Mesendoderm (in vitro differentiated cells): ENCODE results near the gene NEURL1.
A peak's percentile ranks its signal among the peaks of the same experiment; 100 is the strongest.
"Not testable (repeated sequence)": the region's sequence is repeated elsewhere in the genome, so short reads cannot be mapped to it uniquely, and the experiment has no call there.

ENCODE experiments used
- DNase-seq: peaks from one replicate; pipeline ENCODE4 v3.0.0; 2013
- H2AK5ac ChIP-seq: 2 replicates; pipeline ENCODE4 v1.6.1; 2013; ENCODE audit warnings: low read length, inconsistent platforms
- H2BK120ac ChIP-seq: 2 replicates; pipeline ENCODE4 v1.6.1; 2013; ENCODE audit warnings: low read depth, mild to moderate bottlenecking, low read length, moderate library complexity, mixed read lengths
- H2BK15ac ChIP-seq: replicated peaks from 2 replicates; pipeline ENCODE4 v1.6.1; 2013; ENCODE audit warnings: low read depth, mild to moderate bottlenecking, moderate library complexity
- H2BK5ac ChIP-seq: 2 replicates; pipeline ENCODE4 v1.6.1; 2013; ENCODE audit warnings: low read length, inconsistent platforms
- H3K18ac ChIP-seq: 2 replicates; pipeline ENCODE4 v1.6.1; 2013; ENCODE audit warnings: mild to moderate bottlenecking, low read length, mixed read lengths
- H3K23ac ChIP-seq: one replicate; pipeline ENCODE4 v1.6.1; 2013; ENCODE audit warnings: low read length
- H3K27ac ChIP-seq: 2 replicates; pipeline ENCODE4 v1.5.1; 2013; ENCODE audit warnings: low read depth, mild to moderate bottlenecking, inconsistent platforms, low read length, moderate library complexity
- H3K27me3 ChIP-seq: 2 replicates; pipeline ENCODE4 v1.6.1; 2013; ENCODE audit warnings: low read length, control low read depth, mild to moderate bottlenecking, inconsistent platforms; ENCODE audit not compliant: insufficient read depth, poor library complexity
- H3K36me3 ChIP-seq: 2 replicates; pipeline ENCODE4 v1.6.1; 2013; ENCODE audit warnings: low read length, inconsistent platforms; ENCODE audit not compliant: control insufficient read depth, insufficient read depth
- H3K4ac ChIP-seq: one replicate; pipeline ENCODE4 v1.6.1; 2013; ENCODE audit warnings: low read depth, mild to moderate bottlenecking, low read length, moderate library complexity
- H3K4me1 ChIP-seq: 2 replicates; pipeline ENCODE4 v1.6.1; 2013; ENCODE audit warnings: low read depth, low read length, inconsistent platforms; ENCODE audit not compliant: control insufficient read depth
- H3K4me2 ChIP-seq: 2 replicates; pipeline ENCODE4 v1.6.1; 2013; ENCODE audit warnings: low read length
- H3K4me3 ChIP-seq: 2 replicates; pipeline ENCODE4 v1.5.1; 2013; ENCODE audit warnings: mild to moderate bottlenecking, low read length
- H3K56ac ChIP-seq: one replicate; pipeline ENCODE4 v1.6.1; 2013; ENCODE audit warnings: low read length
- H3K79me1 ChIP-seq: 2 replicates; pipeline ENCODE4 v1.6.1; 2013; ENCODE audit warnings: low read length, inconsistent platforms
- H3K79me2 ChIP-seq: 2 replicates; pipeline ENCODE4 v1.6.1; 2013; ENCODE audit warnings: mild to moderate bottlenecking, low read length; ENCODE audit not compliant: control insufficient read depth, insufficient read depth
- H3K9ac ChIP-seq: 2 replicates; pipeline ENCODE4 v1.6.1; 2013; ENCODE audit warnings: low read length, inconsistent platforms
- H4K5ac ChIP-seq: one replicate; pipeline ENCODE4 v1.6.1; 2013; ENCODE audit warnings: low read length
- H4K8ac ChIP-seq: one replicate; pipeline ENCODE4 v1.6.1; 2013; ENCODE audit warnings: low read depth, mild to moderate bottlenecking, control low read depth, low read length, moderate library complexity
- WGBS: extraction: QIAGEN DNeasy Blood & Tissue Kit; methylation state at CpG from one replicate; pipeline ENCODE4 v1.1.7; 2013; ENCODE audit warnings: low lambda C conversion rate, missing lambda C conversion rate; ENCODE audit not compliant: insufficient coverage; ENCODE audit errors: extremely low coverage; 5-methylcytosine and 5-hydroxymethylcytosine counted together

Gene NEURL1

GRCh38 chr10:103519798-103520197, 26.3 kb downstream of the NEURL1 start:
- Histone ChIP-seq H3K36me3 (no peaks in the 10 kb centered on the region), H3K27me3 (no peaks in the 10 kb centered on the region), H3K9ac (no peak overlapping the region), H2BK15ac (no peak overlapping the region), H2BK120ac (no peak overlapping the region), H4K8ac (no peak overlapping the region), H3K4me3 (no peak overlapping the region), H2AK5ac (no peak overlapping the region), H2BK5ac (no peak overlapping the region), H3K23ac (no peak overlapping the region), H3K79me2 (no peaks in the 10 kb centered on the region), H4K5ac (no peak overlapping the region), H3K27ac (no peak overlapping the region), H3K4me1 (no peaks in the 10 kb centered on the region), H3K56ac (no peak overlapping the region), H3K18ac (no peak overlapping the region), H3K4ac (no peak overlapping the region), H3K4me2 (no peak overlapping the region), H3K79me1 (no peaks in the 10 kb centered on the region)
- no CpG with 5 or more reads among the region's 4 CpGs for WGBS
- DNase-seq: no peak

- H3K18ac ChIP-seq, H2BK120ac ChIP-seq, H3K4ac ChIP-seq, H3K79me1 ChIP-seq, H3K79me2 ChIP-seq, H2BK15ac ChIP-seq, H4K8ac ChIP-seq, H3K4me2 ChIP-seq, H3K56ac ChIP-seq, H3K27me3 ChIP-seq, H3K23ac ChIP-seq, H4K5ac ChIP-seq, H3K4me1 ChIP-seq, H3K4me3 ChIP-seq, H3K27ac ChIP-seq, DNase-seq, H3K36me3 ChIP-seq, H3K9ac ChIP-seq, H2AK5ac ChIP-seq, H2BK5ac ChIP-seq: not testable (repeated sequence)
- no CpG with 5 or more reads among the region's 7 CpGs for WGBS
Measured at GRCh38 chr10:103522006-103522405, 28.5 kb downstream of the NEURL1 start.

- Histone ChIP-seq H2BK120ac (no peak overlapping the region), H2BK5ac (no peak overlapping the region), H3K4me3 (no peak overlapping the region), H3K4ac (no peak overlapping the region), H3K36me3 (no peaks in the 10 kb centered on the region), H3K4me2 (no peak overlapping the region), H3K27ac (no peak overlapping the region), H3K27me3 (no peaks in the 10 kb centered on the region), H3K23ac (no peak overlapping the region), H4K8ac (no peak overlapping the region), H2AK5ac (no peak overlapping the region), H2BK15ac (no peak overlapping the region), H3K18ac (no peak overlapping the region), H3K4me1 (no peaks in the 10 kb centered on the region), H3K79me2 (no peaks in the 10 kb centered on the region), H4K5ac (no peak overlapping the region), H3K9ac (no peak overlapping the region), H3K79me1 (no peaks in the 10 kb centered on the region), H3K56ac (no peak overlapping the region)
- WGBS: no CpG with 5 or more reads among the region's 4 CpGs
- no peak for DNase-seq
Measured at GRCh38 chr10:103523683-103524082, 30.2 kb downstream of the NEURL1 start.

GRCh38 chr10:103525901-103526300, 32.4 kb downstream of the NEURL1 start:
- no peak overlapping the region for H2BK120ac ChIP-seq
- no peak overlapping the region for H3K18ac ChIP-seq
- no peak overlapping the region for H3K4me3 ChIP-seq
- no peak overlapping the region for H4K8ac ChIP-seq
- H4K5ac ChIP-seq: no peak overlapping the region
- H3K9ac ChIP-seq: no peak overlapping the region
- H3K27me3 ChIP-seq: no peaks in the 10 kb centered on the region
- no peak overlapping the region for H3K4me2 ChIP-seq
- no peak overlapping the region for H2BK5ac ChIP-seq
- no peaks in the 10 kb centered on the region for H3K36me3 ChIP-seq
- H3K56ac ChIP-seq: no peak overlapping the region
- H2BK15ac ChIP-seq: no peak overlapping the region
- no peak overlapping the region for H3K23ac ChIP-seq
- no peaks in the 10 kb centered on the region for H3K79me1 ChIP-seq
- DNase-seq: no peak
- no peaks in the 10 kb centered on the region for H3K79me2 ChIP-seq
- H3K4me1 ChIP-seq: no peaks in the 10 kb centered on the region
- H2AK5ac ChIP-seq: no peak overlapping the region
- no peak overlapping the region for H3K4ac ChIP-seq
- no peak overlapping the region for H3K27ac ChIP-seq

- H3K56ac ChIP-seq, H3K9ac ChIP-seq, H3K79me2 ChIP-seq, H3K23ac ChIP-seq, H3K27ac ChIP-seq, H2BK15ac ChIP-seq, H3K4ac ChIP-seq, H3K4me2 ChIP-seq, H2BK120ac ChIP-seq, H3K4me1 ChIP-seq, H4K5ac ChIP-seq, H3K4me3 ChIP-seq, H3K79me1 ChIP-seq, H4K8ac ChIP-seq, H3K36me3 ChIP-seq, H3K27me3 ChIP-seq, H3K18ac ChIP-seq, H2AK5ac ChIP-seq, H2BK5ac ChIP-seq: not testable (repeated sequence)
- no CpG with 5 or more reads among the region's 2 CpGs for WGBS
- peak; percentile 85 for DNase-seq
Measured at GRCh38 chr10:103527476-103527875, 34.0 kb downstream of the NEURL1 start.

GRCh38 chr10:103528549-103528948, 35.0 kb downstream of the NEURL1 start:
- no peak for DNase-seq

More at GRCh38 chr10:103528549-103528948, 35.0 kb downstream of the NEURL1 start:
- H2BK5ac ChIP-seq: no peak overlapping the region
- no peak overlapping the region for H3K27ac ChIP-seq
- H3K27me3 ChIP-seq: no peaks in the 10 kb centered on the region
- no peak overlapping the region for H2BK120ac ChIP-seq
- no peaks in the 10 kb centered on the region for H3K79me1 ChIP-seq
- H3K4ac ChIP-seq: no peak overlapping the region
- H2AK5ac ChIP-seq: no peak overlapping the region
- H3K9ac ChIP-seq: no peak overlapping the region
- no peaks in the 10 kb centered on the region for H3K79me2 ChIP-seq
- no peak overlapping the region for H3K4me2 ChIP-seq
- H3K4me1 ChIP-seq: no peaks in the 10 kb centered on the region
- no peak overlapping the region for H3K18ac ChIP-seq
- H3K4me3 ChIP-seq: no peak overlapping the region
- no peaks in the 10 kb centered on the region for H3K36me3 ChIP-seq
- H3K23ac ChIP-seq: no peak overlapping the region
- no peak overlapping the region for H4K8ac ChIP-seq
- no peak overlapping the region for H4K5ac ChIP-seq
- no peak overlapping the region for H3K56ac ChIP-seq
- H2BK15ac ChIP-seq: no peak overlapping the region
